ENCODE data around the gene CLCN2. TPM values are rescaled to one million over a fixed set of nuclear protein-coding genes. Genes with fewer than 3 reads are reported as not detected.

Gene CLCN2
- total RNA-seq, 1 experiment from 2014 or later, result 21.6 TPM

- H3K9me2 ChIP-seq (ENCODE audit: insufficient read depth), result no peaks in the 10 kb centered on the region
- peak overlapping the region; percentile 82 for H3K4me2 ChIP-seq (ENCODE audit: low read length)
- peaks cover 45 to 74% of the 10 kb centered on the region in 2 experiments for H3K36me3 ChIP-seq (ENCODE audit: control insufficient read depth in 1 of 2, insufficient read depth in 2 of 2, low read length in 2 of 2)
- H3K4me1 ChIP-seq (ENCODE audit: control insufficient read depth in 1 of 2, insufficient read depth in 2 of 2, low read length in 2 of 2), result peaks cover 44 to 55% of the 10 kb centered on the region in 2 experiments
- TF ChIP-seq JUND (IDR thresholded peaks at IDR 0.05) (no peak), YY1 (IDR thresholded peaks at IDR 0.05; ENCODE audit: extremely low read depth, insufficient replicate concordance, low read depth, low read length) (peak; percentile 3), CEBPB (IDR thresholded peaks at IDR 0.05; ENCODE audit: low read depth) (no peak), POLR2AphosphoS5 (IDR thresholded peaks at IDR 0.05; ENCODE audit: low read depth, low read length) (peak; percentile 47; the same call in 1 of the 2 replicates)
- no TSS peak for BruUV-seq (replicated peaks)
- no peaks in the 10 kb centered on the region for H3K27me3 ChIP-seq (ENCODE audit: insufficient read depth, low read length)
- peak overlapping the region; percentile 20 to 37; a peak in 3 of 4 replicates for H3K4me3 ChIP-seq (replicated peaks in 1 of 2; ENCODE audit: low read depth in 1 of 2, low read length in 2 of 2)
- peaks cover 33% of the 10 kb centered on the region; the same call in 1 of the 2 replicates for H4K20me1 ChIP-seq (ENCODE audit: insufficient read depth)
- H3K79me2 ChIP-seq (ENCODE audit: insufficient read depth, low read length), result peaks cover 99% of the 10 kb centered on the region
- intact Hi-C loops (cut with micrococcal nuclease), result no loop called here
- CTCF ChIA-PET, result interaction anchor here (1.0 to 1.4 kb wide), 2 partner anchors 31 to 70 kb away, joined by 4 read pairs; partner anchors contain the start of gene EEF1AKMT4
- no peaks in the 10 kb centered on the region for H3K9me3 ChIP-seq (ENCODE audit: control insufficient read depth in 1 of 2, insufficient read depth in 1 of 2, low read depth in 1 of 2, low read length in 2 of 2)
- H3K9ac ChIP-seq (ENCODE audit: low read length), result peak overlapping the region; percentile 59
- H3K27ac ChIP-seq (ENCODE audit: low read depth, low read length), result peak overlapping the region; percentile 87
- no peak overlapping the region for H2AFZ ChIP-seq (ENCODE audit: low read depth, low read length, poor library complexity, severe bottlenecking)
- ATAC-seq (peak; percentile 89), DNase-seq (ENCODE audit: low read depth, low spot score) (peak; percentile 83)
- RAD21 ChIA-PET (ENCODE audit: low non-redundant PET in 1 of 2, low total read pairs in 2 of 2, uncharacterized antibody in 2 of 2, unreplicated experiment in 2 of 2), result no interaction called here
- POLR2A ChIA-PET, result interaction anchor here (1.3 to 1.7 kb wide), 2 partner anchors 8 to 26 kb away, joined by 3 to 4 read pairs; no protein-coding TSS in a partner anchor
These were observed 41.3 kb downstream of the CLCN2 start for GRCh38 chr3:184320104-184320445.

GRCh38 chr3:184317201-184317600, 44.2 kb downstream of the CLCN2 start:
- TSS peak; percentile 33 for BruUV-seq (replicated peaks)
- POLR2A ChIA-PET, result interaction anchor here (0.9 kb wide), 1 partner anchor 28 kb away, joined by 3 read pairs; no protein-coding TSS in a partner anchor
- peak overlapping the region; percentile 87 for H3K27ac ChIP-seq (ENCODE audit: low read depth, low read length)
- peaks cover 46 to 62% of the 10 kb centered on the region in 2 experiments for H3K4me1 ChIP-seq (ENCODE audit: control insufficient read depth in 1 of 2, insufficient read depth in 2 of 2, low read length in 2 of 2)
- no peak for DNase-seq (ENCODE audit: low read depth, low spot score)
- intact Hi-C loops (cut with micrococcal nuclease), result no loop called here
- no peak overlapping the region for H2AFZ ChIP-seq (ENCODE audit: low read depth, low read length, poor library complexity, severe bottlenecking)
- no peaks in the 10 kb centered on the region for H3K27me3 ChIP-seq (ENCODE audit: insufficient read depth, low read length)
- TF ChIP-seq TCF7L2 (IDR thresholded peaks at IDR 0.05; ENCODE audit: borderline replicate concordance, extremely low read depth, insufficient read depth, insufficient read length) (no peak), POLR2AphosphoS5 (IDR thresholded peaks at IDR 0.05; ENCODE audit: low read depth, low read length) (0 out of 2 replicates have a peak, but pooled peaks have one; percentile 1), JUND (IDR thresholded peaks at IDR 0.05) (no peak), ZNF274 (IDR thresholded peaks at IDR 0.05; ENCODE audit: low read depth, low read length) (no peak), CEBPB (IDR thresholded peaks at IDR 0.05; ENCODE audit: low read depth) (no peak)
- H3K36me3 ChIP-seq (ENCODE audit: control insufficient read depth in 1 of 2, insufficient read depth in 2 of 2, low read length in 2 of 2), result peaks cover 21 to 46% of the 10 kb centered on the region in 2 experiments
- CTCF ChIA-PET, result no interaction called here
- H3K79me2 ChIP-seq (ENCODE audit: insufficient read depth, low read length), result peaks cover 75% of the 10 kb centered on the region
- H3K4me3 ChIP-seq (replicated peaks in 1 of 2; ENCODE audit: low read depth in 1 of 2, low read length in 2 of 2), result no peak overlapping the region
- H3K9me2 ChIP-seq (ENCODE audit: insufficient read depth), result no peaks in the 10 kb centered on the region
- H4K20me1 ChIP-seq (ENCODE audit: insufficient read depth), result peaks cover 33% of the 10 kb centered on the region; the same call in 1 of the 2 replicates
- ATAC-seq, result no peak
- RAD21 ChIA-PET (ENCODE audit: low non-redundant PET in 1 of 2, low total read pairs in 2 of 2, uncharacterized antibody in 2 of 2, unreplicated experiment in 2 of 2), result no interaction called here
- peak overlapping the region; percentile 99; the same call in 1 of the 2 replicates for H3K9ac ChIP-seq (ENCODE audit: low read length)
- H3K9me3 ChIP-seq (ENCODE audit: control insufficient read depth in 1 of 2, insufficient read depth in 1 of 2, low read depth in 1 of 2, low read length in 2 of 2), result no peaks in the 10 kb centered on the region
- H3K4me2 ChIP-seq (ENCODE audit: low read length), result peak overlapping the region; percentile 82
